Lung (tissue), 12 donors: ENCODE results near the gene KCNMB2. TPM values are rescaled to one million over a fixed set of nuclear protein-coding genes. Genes with fewer than 3 reads are reported as not detected.

Experiments
- ATAC-seq: fragments of 200-7000 bp; cut with Tn5 transposase; one replicate; pipeline ENCODE4 v1.9.1; 2020; ENCODE audit warnings: moderate number of reproducible peaks; ENCODE audit not compliant: insufficient read depth, low FRiP score
- DNase-seq, 3 donors: peaks; one replicate each; pipeline ENCODE4 v3.0.0-alpha.2; 2013 to 2017
- H3K27ac ChIP-seq, 2 donors: one replicate each; pipeline ENCODE4 v1.5.1; 2013; ENCODE audit warnings: mild to moderate bottlenecking in 2 of 2, moderate library complexity in 2 of 2, control low read depth in 1 of 2, inconsistent platforms in 1 of 2, low read depth in 1 of 2, low read length in 1 of 2
- H3K27me3 ChIP-seq, 3 donors: one replicate each; pipeline ENCODE4 v1.5.1; 2013; ENCODE audit warnings: low read length in 2 of 3; ENCODE audit not compliant: control insufficient read depth in 3 of 3, insufficient read depth in 3 of 3
- H3K36me3 ChIP-seq, 4 donors: one replicate each; pipeline ENCODE4 v1.5.1; 2013; ENCODE audit warnings: low read length in 4 of 4, mild to moderate bottlenecking in 1 of 4, moderate library complexity in 1 of 4; ENCODE audit not compliant: control insufficient read depth in 4 of 4, insufficient read depth in 4 of 4
- H3K4me1 ChIP-seq, 5 donors: one replicate each; pipeline ENCODE4 v1.5.1; 2013; ENCODE audit warnings: low read length in 5 of 5, mild to moderate bottlenecking in 2 of 5, moderate library complexity in 1 of 5; ENCODE audit not compliant: control insufficient read depth in 5 of 5, insufficient read depth in 5 of 5
- H3K4me3 ChIP-seq: one replicate; pipeline ENCODE4 v1.5.1; 2013; ENCODE audit warnings: mild to moderate bottlenecking, control low read depth, moderate library complexity
- H3K9ac ChIP-seq, 2 donors: one replicate each; pipeline ENCODE4 v1.5.1; 2013; ENCODE audit warnings: low read length in 2 of 2, control low read depth in 1 of 2; ENCODE audit not compliant: insufficient read depth in 1 of 2
- H3K9me3 ChIP-seq, 4 donors: one replicate each; pipeline ENCODE4 v1.5.1; 2013; ENCODE audit warnings: low read length in 3 of 4, mild to moderate bottlenecking in 1 of 4, moderate library complexity in 1 of 4; ENCODE audit not compliant: control insufficient read depth in 4 of 4, insufficient read depth in 3 of 4
- WGBS, 2 donors: extraction: QIAGEN DNeasy Blood & Tissue Kit; methylation state at CpG; one replicate each; pipeline ENCODE4 v1.1.7; 2013; 5-methylcytosine and 5-hydroxymethylcytosine counted together
- polyA plus RNA-seq, 2 donors: library from polyadenylated mRNA; stranded (reverse); fragments of 200-250 nt; gene quantifications; one replicate each; pipeline ENCODE4 v1.2.1, GENCODE V29; 2013
- total RNA-seq, 2 donors: library from RNA; depleted of rRNA in 1 of 2; stranded (reverse); fragments of >200 nt in 1 of 2; gene quantifications; one replicate each; pipeline ENCODE4 v1.2.1, GENCODE V29; 2014 to 2021
- TF ChIP-seq, protein P1 (sequence below): IDR thresholded peaks from 2 replicates; pipeline ENCODE4 v1.5.1; 2012; ENCODE audit warnings: mild to moderate bottlenecking; ENCODE audit errors: control extremely low read depth, extremely low read depth
- donor health status: control.
- donor health status: control.
- donor health status: Bipolar disorder and iron deficiency.
- donor health status: healthy.
- donor health status: DM: yes; HTN: yes; CAD: no.

KCNMB2 gene
- total and polyA plus RNA-seq, 4 donors, result 0.62 to 12.2 (median 1.2) TPM

DNA sequence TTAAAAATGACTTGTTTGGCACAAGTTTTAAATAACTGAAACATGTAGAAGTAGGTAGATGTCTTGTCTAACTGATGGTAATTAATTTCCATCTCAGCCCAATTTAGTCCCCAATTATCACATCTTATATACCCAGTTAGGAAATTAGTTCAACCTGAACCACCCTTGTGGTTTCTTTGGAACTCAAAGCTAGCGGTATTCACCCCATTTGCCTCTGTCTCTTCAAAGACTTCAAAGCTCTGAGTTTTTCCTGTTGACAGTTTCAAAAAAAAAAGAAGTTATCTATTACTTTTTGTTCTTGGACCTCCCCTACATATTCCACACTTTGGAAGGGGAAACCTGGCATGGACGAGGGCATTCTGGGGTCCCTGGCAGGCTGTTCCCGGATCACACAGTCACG, 236.5 kb downstream of the KCNMB2 start:
- WGBS, 2 donors, result 85 to 87% methylated on average over 4 of the region's 4 CpGs
- TF ChIP-seq, protein P1, sequence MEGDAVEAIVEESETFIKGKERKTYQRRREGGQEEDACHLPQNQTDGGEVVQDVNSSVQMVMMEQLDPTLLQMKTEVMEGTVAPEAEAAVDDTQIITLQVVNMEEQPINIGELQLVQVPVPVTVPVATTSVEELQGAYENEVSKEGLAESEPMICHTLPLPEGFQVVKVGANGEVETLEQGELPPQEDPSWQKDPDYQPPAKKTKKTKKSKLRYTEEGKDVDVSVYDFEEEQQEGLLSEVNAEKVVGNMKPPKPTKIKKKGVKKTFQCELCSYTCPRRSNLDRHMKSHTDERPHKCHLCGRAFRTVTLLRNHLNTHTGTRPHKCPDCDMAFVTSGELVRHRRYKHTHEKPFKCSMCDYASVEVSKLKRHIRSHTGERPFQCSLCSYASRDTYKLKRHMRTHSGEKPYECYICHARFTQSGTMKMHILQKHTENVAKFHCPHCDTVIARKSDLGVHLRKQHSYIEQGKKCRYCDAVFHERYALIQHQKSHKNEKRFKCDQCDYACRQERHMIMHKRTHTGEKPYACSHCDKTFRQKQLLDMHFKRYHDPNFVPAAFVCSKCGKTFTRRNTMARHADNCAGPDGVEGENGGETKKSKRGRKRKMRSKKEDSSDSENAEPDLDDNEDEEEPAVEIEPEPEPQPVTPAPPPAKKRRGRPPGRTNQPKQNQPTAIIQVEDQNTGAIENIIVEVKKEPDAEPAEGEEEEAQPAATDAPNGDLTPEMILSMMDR, result no peak
- no peak overlapping the region for H3K27ac ChIP-seq

DNA sequence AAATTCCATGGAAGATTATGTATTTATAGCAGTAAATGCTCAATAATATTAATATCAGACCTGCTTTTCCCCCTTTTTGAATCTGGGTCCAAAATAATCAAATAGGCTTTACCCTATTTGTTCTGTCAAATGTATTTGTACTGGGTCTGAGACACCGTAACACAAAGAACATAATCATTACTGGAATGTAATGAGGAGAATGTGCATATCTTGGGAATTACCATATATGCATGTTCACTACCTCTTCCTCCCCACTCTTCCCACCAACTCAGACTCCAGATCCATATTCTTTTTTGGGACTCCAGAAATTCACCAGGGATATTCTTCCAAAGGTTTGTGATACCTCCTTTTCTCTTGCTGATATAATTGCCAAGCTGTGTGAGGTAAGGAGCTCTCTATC, 237.1 kb downstream of the KCNMB2 start:
- Histone ChIP-seq H3K9me3 (no peaks in the 10 kb centered on the region), H3K9ac (no peak overlapping the region), H3K36me3 (no peaks in the 10 kb centered on the region), H3K4me1 (no peaks in the 10 kb centered on the region), H3K27me3 (no peaks in the 10 kb centered on the region), H3K27ac (no peak overlapping the region), H3K4me3 (no peak overlapping the region)
- 94 to 100% methylated on average over 1 of the region's 1 CpG for WGBS, 2 donors
- TF ChIP-seq, protein P1, result no peak
- DNase-seq (no peak), ATAC-seq (no peak)

More for the DNA sequence above, 236.5 kb downstream of the KCNMB2 start:
- Histone ChIP-seq H3K9me3 (no peaks in the 10 kb centered on the region), H3K4me1 (peaks cover 0 to under 1% (median 0%) of the 10 kb centered on the region in 5 donors), H3K4me3 (no peak overlapping the region), H3K9ac (no peak overlapping the region), H3K27me3 (no peaks in the 10 kb centered on the region), H3K36me3 (no peaks in the 10 kb centered on the region)
- DNase-seq (no peak), ATAC-seq (no peak)

DNA sequence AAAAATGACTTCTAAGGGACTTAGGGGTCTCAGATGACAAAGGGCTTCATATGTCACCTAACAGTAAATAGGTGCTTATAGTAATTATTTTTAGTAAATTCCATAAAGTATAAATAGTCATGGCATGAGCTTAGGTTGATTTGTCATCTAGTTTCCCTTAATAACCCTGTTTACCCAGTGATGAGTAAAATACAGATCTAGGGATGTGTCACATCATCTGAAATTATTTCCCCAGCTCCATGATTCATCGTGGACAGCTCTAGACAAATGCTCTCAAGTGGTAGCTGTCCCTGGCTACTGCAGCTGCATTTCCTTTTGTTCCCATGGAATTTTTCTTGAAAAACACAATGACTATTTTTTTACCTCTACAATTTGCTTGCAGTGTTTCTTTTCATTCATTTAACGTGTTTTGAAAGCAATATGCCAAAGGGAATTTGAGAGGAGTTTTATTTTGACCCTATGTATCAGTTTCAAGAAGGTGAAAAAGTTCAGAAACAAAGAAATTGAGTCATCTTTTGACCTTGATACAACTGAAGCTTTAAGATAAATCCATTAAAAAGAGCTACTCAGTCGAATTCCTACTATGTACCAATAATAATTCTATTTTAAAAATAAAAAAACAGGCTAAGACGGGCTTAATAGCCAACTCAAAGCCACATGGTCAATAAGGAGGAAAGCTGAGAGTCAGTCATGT, 241.6 kb downstream of the KCNMB2 start:
- peaks cover 0 to 2% (median 0%) of the 10 kb centered on the region in 4 donors for H3K9me3 ChIP-seq
- H3K4me1 ChIP-seq, result no peaks in the 10 kb centered on the region
- H3K36me3 ChIP-seq, result no peaks in the 10 kb centered on the region
- H3K9ac ChIP-seq, result no peak overlapping the region
- DNase-seq (no peak), ATAC-seq (no peak)
- peak overlapping the region in 1 of 2 donors; percentile 21 for H3K27ac ChIP-seq
- WGBS, 2 donors, result 65 to 85% methylated on average over 4 of the region's 4 CpGs
- H3K27me3 ChIP-seq, result no peaks in the 10 kb centered on the region
- TF ChIP-seq, protein P1, result no peak
- H3K4me3 ChIP-seq, result no peak overlapping the region

DNA sequence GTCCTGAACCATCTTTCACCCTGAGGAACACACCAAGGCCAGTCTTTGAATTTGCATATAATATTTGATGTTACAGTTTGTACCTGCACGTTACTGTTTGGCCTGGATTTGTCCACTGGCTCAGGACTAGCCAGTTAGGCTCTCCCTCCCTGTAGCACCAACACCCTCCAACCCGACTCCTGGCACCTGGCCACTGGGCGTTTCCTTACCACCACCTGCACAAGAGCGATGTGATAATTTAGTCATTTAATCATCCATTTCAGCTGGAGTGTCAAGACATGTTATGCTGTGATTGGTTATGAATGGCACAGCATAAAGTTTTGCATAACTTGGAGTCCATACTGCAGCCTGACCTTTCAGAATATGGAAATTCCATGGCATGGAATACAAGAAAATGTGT, 242.4 kb downstream of the KCNMB2 start:
- 73 to 78% methylated on average over 4 of the region's 4 CpGs for WGBS, 2 donors
- H3K9ac ChIP-seq, result no peak overlapping the region
- H3K4me3 ChIP-seq, result no peak overlapping the region
- no peaks in the 10 kb centered on the region for H3K4me1 ChIP-seq
- TF ChIP-seq, protein P1, result no peak
- no peaks in the 10 kb centered on the region for H3K27me3 ChIP-seq
- DNase-seq (no peak), ATAC-seq (no peak)
- H3K27ac ChIP-seq, result no peak overlapping the region
- peaks cover 0 to 2% (median 0%) of the 10 kb centered on the region in 4 donors for H3K9me3 ChIP-seq
- H3K36me3 ChIP-seq, result no peaks in the 10 kb centered on the region
